ENCODE measurements around the gene TSKS.

TSKS gene

DNA sequence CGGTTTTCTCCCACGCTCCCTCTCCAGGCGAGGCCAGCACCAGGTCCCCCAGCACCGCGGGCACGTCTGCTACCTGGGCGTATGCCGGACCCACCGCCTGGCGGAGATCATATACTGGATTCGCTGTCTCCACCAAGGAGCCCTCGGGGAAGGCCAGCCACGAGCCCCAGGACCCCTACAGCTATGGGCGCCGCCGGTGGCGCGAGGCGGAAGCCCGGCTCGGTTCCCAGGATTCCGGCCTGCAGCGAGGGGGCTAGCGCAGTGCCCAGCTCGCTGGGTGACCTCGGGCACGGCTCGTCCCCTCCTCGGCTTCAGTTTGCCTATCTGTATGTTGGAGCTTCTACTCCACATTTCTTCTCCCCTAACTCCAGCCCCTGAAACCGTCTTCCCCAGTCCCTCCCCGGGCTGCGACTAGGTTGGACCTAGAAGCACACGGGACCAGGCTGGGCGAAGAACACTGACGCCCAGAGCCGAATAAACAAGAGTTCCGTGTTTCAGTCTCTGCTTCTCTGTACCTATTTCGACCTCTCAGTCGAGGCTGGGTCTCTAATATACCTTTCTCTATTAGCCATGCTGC, 72.9 kb downstream of the TSKS start:
- TF ChIP-seq, protein P1, sequence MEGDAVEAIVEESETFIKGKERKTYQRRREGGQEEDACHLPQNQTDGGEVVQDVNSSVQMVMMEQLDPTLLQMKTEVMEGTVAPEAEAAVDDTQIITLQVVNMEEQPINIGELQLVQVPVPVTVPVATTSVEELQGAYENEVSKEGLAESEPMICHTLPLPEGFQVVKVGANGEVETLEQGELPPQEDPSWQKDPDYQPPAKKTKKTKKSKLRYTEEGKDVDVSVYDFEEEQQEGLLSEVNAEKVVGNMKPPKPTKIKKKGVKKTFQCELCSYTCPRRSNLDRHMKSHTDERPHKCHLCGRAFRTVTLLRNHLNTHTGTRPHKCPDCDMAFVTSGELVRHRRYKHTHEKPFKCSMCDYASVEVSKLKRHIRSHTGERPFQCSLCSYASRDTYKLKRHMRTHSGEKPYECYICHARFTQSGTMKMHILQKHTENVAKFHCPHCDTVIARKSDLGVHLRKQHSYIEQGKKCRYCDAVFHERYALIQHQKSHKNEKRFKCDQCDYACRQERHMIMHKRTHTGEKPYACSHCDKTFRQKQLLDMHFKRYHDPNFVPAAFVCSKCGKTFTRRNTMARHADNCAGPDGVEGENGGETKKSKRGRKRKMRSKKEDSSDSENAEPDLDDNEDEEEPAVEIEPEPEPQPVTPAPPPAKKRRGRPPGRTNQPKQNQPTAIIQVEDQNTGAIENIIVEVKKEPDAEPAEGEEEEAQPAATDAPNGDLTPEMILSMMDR (IDR thresholded peaks at IDR 0.05; ENCODE audit: low read depth, low read length, missing control alignments) = no peak
- DNase-seq (ENCODE audit: extremely low read depth, low read depth) = no peak
- peak overlapping the region; percentile 42 for H3K4me3 ChIP-seq (replicated peaks; ENCODE audit: low read depth, low read length)

Measured in HFF-Myc (cell line).